ENCODE measurements around the gene SLC16A7. TPM values are rescaled to one million over a fixed set of nuclear protein-coding genes. Genes with fewer than 3 reads are reported as not detected.
"Not testable (repeated sequence)": the region's sequence is repeated elsewhere in the genome, so short reads cannot be mapped to it uniquely, and the experiment has no call there.

SLC16A7 gene, protein sequence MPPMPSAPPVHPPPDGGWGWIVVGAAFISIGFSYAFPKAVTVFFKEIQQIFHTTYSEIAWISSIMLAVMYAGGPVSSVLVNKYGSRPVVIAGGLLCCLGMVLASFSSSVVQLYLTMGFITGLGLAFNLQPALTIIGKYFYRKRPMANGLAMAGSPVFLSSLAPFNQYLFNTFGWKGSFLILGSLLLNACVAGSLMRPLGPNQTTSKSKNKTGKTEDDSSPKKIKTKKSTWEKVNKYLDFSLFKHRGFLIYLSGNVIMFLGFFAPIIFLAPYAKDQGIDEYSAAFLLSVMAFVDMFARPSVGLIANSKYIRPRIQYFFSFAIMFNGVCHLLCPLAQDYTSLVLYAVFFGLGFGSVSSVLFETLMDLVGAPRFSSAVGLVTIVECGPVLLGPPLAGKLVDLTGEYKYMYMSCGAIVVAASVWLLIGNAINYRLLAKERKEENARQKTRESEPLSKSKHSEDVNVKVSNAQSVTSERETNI
- 48.3 and 49.2 TPM in 2 replicates for total RNA-seq (2014; rRNA removed; shearing (Covaris generic))
- 15.6 and 23.5 TPM in 2 replicates for polyA plus RNA-seq (2014; cell fraction: nucleus; rRNA removed)

DNA sequence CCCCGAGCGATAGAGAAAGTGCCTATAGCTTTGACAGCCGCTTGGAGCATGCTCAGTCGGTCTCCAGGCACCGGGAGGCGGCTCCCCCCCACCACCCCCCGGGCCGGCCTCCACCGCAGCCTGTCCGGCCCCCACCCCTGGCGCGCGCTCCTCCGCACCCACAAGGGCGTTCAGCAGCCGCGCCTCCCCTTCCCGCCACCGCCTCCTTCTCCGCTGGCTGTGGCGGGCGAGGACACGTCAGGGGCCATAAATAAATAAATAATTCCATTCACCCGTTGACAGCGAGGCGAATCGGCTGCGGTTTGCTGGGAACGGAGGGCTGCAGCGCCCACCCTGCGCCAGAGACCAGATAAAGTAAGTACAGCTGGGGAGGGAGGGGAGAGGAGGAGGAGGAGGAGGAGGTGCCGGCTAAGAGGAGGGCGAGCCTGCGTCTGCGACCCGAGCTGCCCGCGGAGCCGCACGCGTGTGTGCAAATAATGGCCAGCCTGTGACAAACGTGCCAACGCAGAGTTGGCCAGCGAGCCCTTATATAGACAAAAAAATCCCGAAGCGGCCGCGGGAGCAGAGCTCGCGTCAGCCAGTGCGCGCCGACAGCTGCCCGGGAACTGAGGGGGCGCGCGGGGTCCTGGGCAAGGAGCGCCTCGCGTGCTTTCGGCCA, at the start of gene SLC16A7:
Gene SLC16A7, plus strand, starts transcription at position 147 of the 658 bp plus-strand sequence. CDS start 108,773 bp downstream, outside the sequence.
- DNase-seq (ENCODE audit: extremely low read depth, low read depth) = peak; percentile 78

DNA sequence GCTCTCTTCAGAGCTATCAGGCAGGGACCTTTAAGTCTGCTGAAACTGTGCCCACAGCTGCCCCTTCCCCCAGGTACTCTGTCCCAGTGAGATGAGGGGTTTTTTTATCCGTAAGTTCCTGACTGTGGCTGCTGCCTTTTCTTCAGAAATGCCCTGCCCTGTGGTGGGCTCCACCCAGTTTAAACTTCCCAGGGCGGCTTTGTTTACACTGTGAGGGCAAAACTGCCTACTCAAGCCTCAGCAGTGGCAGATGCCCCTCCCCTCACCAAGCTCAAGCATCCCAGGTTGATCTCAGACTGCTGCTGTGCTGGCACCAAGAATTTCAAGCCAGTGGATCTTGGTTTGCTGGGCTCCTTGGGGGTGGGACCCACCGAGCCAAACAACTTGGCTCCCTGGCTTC, 46.9 kb upstream of the SLC16A7 start:
- no peak for DNase-seq (ENCODE audit: extremely low read depth, low read depth)

DNA sequence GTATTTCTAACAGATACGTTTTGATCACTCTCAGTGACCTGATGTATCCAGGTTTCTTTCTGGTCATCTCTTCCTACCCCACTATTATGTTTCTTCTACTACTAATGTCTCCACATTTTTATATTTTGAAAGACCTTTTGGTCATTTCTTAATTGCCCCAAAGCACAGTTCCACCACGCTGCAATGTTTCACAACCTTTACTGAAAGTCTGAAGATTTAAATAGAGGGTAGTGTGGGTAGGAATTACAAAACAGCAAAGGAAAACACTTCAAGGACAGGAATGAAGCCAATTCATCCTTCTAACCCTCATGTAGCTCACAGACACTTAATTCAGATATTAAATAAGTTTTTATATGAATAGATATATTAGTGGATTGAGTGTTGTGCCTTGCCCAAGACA, 36.1 kb upstream of the SLC16A7 start:
- no peak for DNase-seq (ENCODE audit: extremely low read depth, low read depth)

DNA sequence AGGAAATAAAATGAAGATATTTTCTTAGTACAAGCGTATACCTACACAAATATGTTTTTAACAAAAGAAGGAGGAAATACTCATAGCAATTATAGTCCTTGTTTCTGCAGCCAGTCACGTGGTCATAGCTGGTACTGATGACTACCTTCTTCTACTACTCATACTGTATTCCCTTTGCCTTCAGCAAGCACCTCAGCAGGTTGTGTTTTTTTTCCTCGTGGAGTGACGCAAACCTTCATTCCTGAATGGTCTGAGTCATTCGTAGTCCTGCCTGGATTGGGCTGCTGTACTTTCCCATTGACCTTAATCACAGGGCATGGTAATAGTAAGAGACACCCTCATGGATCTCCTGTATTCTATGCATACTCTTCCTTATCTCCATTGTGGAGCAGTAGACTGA, 25.7 kb upstream of the SLC16A7 start:
- DNase-seq (ENCODE audit: extremely low read depth, low read depth) = no peak

DNA sequence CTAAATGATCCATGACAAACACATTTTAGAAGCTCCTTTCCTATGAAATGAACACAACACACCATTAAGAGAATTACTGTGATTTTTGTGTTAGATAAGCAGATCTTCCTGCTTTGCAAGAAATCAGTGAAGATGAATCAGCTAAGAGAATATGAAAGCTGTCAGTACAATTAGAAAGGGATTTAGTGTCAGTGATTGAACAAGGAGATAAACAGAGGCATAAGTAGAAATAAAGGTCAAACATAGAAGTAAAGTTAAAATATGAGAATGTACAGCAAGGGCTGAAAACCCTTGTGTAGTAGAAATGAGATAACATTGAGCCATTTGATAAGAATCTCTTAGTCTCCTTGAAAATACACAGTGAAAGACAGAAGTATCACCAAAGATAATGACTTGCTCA, 21.4 kb upstream of the SLC16A7 start:
- no peak for DNase-seq (ENCODE audit: extremely low read depth, low read depth)

DNA sequence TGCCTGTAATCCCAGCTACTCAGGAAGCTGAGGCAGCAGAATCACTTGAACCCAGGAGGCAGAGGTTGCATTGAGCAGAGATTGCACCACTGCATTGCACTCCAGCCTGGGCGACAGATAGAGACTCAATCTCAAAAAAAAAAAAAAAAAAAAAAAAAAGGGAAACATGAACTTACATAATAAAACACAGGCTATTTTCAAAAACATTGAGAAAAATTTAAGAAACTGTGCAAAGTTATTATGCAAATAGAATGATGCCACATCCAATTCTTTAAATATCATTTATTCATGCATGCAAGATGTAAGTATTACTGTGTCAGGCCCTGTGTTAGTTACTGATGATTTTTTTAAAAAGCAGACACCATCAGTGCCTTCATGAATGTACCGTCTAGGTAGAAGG, 20.0 kb upstream of the SLC16A7 start:
- no peak for DNase-seq (ENCODE audit: extremely low read depth, low read depth)

DNA sequence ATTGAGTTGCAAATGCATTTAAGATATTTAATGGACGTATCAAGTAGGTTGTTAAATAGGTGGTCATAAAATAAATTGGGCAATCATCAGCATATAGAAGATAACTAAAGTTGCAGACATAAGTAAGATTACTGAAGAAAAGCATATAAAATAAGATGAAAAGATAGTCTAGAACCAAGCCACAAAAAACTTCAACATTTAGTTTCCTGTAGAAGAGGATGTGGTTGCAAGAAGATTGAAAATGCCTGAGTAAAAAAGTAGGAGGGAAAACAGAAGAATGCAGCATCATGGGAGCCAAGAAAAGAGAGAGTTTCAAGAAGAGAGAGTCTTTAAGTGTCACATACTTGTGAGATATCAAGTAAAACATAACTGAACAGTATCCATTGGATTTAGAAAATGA, 17.6 kb upstream of the SLC16A7 start:
- no peak for DNase-seq (ENCODE audit: extremely low read depth, low read depth)

DNA sequence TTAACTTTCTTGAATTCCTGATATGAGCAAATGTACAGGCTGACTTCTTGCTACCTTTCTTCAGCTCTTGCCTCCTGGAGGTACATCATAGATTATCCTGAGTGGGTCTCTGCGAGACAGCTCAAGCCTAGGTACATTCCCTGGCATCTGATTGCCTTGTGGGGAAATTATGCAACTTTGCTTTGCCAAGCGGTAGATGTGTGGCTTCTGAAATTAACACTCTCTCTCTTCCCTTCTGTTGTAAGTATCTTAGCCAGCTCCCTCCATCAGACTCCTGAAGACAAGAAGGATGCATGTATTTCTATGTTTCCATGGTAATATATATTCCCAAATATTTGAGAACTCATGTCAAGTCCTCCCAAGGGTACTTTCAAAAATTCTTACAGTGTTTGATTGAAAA, 16.2 kb upstream of the SLC16A7 start:
- DNase-seq (ENCODE audit: extremely low read depth, low read depth) = no peak

DNA sequence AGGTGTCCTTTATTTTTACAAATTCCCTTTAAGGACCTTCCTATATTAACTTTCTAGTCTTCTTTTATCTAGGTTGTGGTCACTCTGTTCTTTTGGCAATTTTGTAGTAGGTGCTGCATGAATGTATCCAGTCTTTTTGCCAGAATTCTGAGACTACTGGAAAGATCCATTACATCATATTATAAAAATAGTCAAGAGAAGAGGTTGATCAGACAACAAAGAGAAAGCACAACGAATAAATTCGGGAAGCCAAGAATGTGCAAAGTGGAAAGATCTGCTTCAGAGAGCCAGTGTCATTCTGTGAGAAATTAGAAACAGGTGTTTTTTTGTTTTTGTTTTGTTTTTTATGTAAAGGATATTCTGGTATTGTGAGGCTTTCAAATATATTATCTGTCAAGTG, 15.8 kb upstream of the SLC16A7 start:
- no peak for DNase-seq (ENCODE audit: extremely low read depth, low read depth)

DNA sequence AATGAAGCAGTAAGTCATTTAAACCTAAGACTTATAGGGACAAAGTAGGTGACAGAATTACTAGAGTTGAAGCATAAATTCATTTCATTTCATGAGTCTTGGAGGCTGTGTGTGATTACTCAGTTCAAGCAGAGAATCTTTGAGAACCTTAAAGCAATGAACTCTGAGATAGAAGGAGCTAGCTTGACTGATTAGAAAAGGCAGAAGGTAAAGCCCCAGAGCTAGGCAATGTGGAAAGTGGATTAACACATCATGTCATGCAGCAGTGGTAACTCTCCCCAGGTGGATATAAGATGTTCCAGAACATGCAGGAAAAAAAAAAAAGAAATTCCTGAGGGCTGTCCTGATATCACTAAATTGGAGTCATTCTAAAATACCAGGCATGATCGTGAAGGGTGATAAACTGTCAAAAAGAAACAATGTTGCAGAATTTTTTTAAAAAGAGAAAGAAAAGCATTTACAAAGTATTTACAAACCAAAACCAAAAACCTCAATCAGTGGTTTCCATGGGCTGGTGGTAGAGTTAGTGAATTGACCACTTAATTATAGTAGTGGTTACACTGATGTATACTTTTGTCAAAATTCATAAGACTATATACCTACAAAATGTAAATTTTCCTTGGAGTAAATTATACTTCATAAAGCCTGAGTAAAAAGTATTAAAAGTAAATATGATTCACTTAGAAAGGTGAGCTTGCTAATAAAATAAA, 12.7 kb upstream of the SLC16A7 start:
- no peak for DNase-seq (ENCODE audit: extremely low read depth, low read depth)

DNA sequence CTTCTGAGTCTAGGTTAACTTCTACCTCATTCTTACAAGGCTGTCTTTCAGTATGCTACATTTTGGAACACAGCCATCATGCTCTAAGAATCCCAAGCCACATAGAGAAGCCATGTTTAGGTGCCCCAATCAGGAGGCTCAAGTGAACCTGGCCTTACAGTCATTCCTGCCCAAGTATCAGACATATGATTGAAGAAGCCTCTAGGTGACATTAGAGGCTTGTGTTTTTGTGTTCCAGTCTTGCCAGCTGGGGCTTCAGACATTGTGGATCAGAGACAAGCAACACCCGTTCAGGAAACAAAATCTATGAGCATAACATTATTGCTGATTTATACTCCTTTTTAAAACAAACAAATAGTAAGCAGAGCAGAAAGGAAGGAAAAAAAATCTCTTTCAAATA, 8.1 kb upstream of the SLC16A7 start:
- no peak for DNase-seq (ENCODE audit: extremely low read depth, low read depth)

DNA sequence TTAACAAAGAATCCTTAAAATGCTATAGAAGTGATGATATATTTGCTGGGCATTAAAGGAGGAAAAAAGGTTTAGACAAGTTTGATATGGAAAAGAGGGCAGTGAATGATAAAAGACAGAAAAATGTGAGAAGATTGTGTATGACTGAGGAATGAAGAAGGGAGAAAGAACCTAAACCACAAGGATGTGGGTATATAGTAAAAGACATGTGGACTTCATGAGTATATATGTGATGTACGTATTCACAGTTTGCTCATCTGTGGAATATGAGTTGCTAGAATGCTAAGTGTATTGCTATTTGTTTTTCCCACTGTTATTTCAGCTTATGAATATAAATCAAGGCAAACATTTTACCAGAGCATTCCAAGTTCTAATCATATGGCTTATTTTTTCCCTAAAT, 2.1 kb upstream of the SLC16A7 start:
- DNase-seq (ENCODE audit: extremely low read depth, low read depth) = no peak

DNA sequence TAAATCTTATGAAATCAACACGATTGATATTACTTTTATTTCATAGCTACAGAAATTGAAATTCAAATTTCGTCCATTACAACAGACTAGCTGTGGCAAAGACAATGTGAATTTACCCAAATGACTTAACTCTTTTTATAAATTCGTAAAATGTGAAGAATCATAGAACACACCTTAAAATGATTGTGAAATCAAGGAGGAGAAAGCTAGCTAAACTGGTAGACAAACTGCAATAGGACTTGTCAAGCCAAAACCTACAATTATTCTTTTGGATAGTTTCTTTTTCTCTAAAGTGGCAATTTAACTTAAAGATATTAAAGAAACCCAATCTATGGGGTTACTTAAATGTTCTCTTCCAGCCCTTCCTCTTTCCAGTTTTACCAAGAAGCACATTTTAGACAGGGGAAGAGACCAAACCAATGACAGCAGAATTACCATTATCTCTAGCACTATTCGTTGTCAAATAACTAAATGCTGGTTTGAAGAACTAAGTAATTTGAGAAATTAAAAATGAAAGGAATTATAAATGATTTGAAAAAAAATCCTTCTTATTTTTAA, 807 bp upstream of the SLC16A7 start:
- no peak for DNase-seq (ENCODE audit: extremely low read depth, low read depth)

DNA sequence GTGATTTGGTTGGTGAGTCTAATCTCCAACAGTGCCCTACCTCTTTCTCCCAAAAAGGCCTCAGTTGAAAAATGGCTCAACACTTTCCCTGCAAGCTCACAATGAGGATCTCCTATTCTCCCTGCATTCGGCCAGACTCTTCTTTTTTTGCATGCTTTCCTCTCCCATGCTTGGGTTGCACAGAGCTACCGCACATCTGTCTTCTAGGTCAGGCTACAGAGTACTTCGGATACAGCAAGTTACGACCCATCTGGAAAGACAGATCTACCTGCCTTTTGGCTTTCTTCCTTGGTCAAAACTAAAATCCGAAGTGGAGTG, 305 bp upstream of the SLC16A7 start:
- no peak for DNase-seq (ENCODE audit: extremely low read depth, low read depth)

DNA sequence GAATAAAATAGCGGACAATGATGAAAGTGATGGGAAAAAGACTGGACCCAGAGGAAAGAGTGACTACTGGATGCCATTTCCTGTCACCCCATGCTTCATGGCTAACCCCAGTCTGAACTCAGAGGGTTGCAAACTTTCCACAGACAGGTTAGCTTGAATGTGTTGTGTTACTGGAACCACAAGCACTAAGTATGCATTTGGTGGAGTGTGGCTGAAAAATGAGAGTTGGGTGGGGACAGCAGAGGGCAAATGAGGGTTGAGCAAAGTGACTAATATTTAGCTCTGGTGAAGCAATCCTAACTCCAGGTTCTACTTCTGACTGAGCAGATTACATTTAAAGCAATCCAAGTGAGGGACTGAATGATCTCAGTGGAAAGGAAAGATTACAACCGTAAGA, 1.6 kb downstream of the SLC16A7 start:
- DNase-seq (ENCODE audit: extremely low read depth, low read depth) = peak; percentile 65

DNA sequence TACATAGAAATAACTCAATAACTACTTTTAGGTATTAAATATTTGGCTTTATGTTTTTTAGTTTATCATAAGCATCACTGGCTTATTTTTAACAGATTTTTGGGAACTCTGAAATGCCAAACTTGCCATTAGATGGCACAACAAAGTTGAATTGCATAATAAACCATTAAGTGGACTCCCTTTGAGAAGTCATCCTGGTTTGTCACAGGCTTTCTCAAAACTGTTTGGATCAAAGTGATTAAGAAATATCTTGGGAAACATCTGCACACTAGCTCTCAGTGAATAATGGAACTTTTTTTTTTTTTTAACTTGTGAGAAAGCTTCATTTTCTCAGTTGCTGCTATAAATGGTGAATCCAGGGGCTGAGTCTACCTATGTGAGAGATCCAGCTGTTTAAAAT, 4.3 kb downstream of the SLC16A7 start:
- DNase-seq (ENCODE audit: extremely low read depth, low read depth) = no peak

DNA sequence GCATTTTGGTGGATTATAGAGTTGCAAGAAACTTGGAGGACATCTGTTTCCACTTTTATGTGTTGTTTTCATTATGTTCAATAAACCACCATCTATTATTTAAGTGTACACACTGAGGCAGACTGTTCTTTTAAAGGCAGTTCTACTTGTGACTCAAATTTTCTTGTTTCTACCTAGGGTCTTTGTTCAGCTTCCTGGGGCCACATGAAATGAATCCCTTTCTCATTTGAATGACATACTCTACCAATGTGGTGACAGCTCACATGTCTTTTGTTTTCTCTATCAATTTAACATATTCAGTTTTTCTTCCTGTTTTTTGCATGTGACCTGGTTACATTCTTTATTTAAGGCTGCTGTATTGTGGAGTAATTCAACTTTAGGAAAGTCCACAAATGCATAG, 7.9 kb downstream of the SLC16A7 start:
- no peak for DNase-seq (ENCODE audit: extremely low read depth, low read depth)

DNA sequence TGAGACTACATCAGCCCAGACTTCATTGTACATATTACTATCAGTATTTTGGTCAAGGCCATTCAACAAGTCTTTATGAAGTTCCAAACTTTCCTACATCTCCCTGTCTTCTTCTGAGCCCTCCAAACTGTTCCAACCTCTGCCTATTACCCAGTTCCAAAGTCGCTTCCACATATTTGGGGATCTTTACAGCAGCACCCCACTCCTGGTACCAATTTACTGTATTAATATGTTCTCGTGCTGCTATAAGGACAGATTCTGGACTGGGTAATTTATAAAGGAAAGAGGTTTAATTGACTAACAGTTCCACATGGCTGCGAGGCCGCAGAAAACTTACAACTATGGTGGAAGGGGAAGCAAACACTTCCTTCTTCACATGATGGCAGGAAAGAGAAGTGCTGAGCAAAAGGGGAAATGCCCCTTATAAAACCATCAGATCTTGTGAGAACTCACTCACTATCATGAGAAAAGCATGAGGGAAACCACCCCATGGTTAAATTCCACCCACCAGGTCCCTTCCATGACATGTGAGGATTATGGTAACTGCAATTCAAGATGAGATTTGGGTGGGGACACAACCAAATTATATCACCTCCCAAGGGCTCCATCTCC, 17.1 kb downstream of the SLC16A7 start:
- DNase-seq (ENCODE audit: extremely low read depth, low read depth) = not testable (repeated sequence)

DNA sequence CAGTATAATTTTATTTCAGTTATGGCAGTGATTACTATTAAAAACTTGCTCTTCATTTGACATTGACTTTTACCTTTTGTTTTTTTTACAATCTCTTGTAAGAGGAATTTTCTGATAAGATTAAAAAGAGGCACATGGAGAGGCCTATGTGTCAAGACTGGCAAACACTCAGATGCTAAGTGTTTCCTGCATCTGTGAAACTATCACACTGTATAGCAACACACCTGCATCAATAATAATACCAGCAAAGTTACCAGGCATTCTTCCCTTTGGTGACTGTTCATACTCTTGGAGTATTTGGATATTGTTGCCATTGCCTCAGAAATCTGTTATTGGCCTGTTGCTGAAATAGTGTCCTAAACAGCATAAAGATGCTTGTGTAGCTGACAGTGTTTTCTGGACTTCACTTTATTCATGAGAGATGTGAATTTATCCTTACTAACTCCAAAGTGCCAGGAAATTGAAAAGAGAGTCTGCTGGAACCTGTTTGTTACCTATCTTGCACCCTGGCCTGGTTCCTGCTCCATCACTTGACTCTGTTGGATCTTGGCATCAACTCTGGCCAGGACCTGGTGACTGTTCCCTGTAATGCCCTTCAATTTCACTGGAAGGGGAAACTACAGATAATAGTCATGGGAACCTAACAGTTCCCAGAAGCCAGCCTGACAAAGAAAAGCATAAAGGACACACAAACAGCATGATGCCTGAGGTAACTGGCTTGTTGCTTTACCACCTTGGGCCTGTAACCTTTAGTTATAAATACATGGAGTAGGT, 19.8 kb downstream of the SLC16A7 start:
- no peak for DNase-seq (ENCODE audit: extremely low read depth, low read depth)
